SK-N-MC (cell line): ENCODE measurements around the gene ACMSD.

Experiments
- EZH2 ChIP-seq: fragments of 200-600 bp; sonication (generic); IDR thresholded peaks from one replicate; pipeline ENCODE4 v1.6.1; 2017; ENCODE audit warnings: antibody characterized with exemption
- FOXP2 ChIP-seq: optimal IDR thresholded peaks from 2 replicates; pipeline ENCODE3; 2011; ENCODE audit warnings: mild to moderate bottlenecking, moderate library complexity; ENCODE audit not compliant: insufficient read depth; ENCODE audit errors: extremely low read length, control extremely low read depth
- POLR2AphosphoS5 ChIP-seq: IDR thresholded peaks from 2 replicates; pipeline ENCODE4 v1.6.1; 2012; ENCODE audit warnings: mild to moderate bottlenecking, low read depth, low read length, borderline replicate concordance

DNA sequence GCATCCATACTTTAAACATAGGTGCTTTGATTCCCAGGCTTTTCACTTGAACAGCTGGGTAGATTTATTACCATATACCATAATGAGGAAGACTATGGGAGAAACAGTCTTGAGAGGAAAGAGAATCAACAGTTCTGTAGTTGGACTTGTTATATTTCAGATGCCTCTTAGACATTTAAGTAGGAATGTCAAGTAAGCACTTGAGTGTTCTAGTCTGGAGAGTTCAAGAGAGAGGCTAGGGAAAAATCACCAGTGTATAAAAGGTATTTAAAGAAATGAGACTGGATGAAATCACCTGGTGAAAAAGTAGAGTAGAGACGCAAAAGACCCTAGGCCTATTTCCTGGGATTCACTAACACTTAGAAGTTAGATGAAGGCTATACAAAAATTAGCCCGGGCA, 66.8 kb downstream of the ACMSD start:
- TF ChIP-seq POLR2AphosphoS5 (no peak), EZH2 (no peak), FOXP2 (no peak)
